Ovary (tissue), 3 donors: ENCODE data around the gene KCNAB1.

Experiments used
- CTCF ChIP-seq, 3 donors: fragments of 450-650 bp in 2 of 3; fragments of 200-600 bp in 1 of 3; IDR thresholded peaks; one replicate each; pipeline versions ENCODE4 v1.5.1 to v1.8.0; 2016 to 2022; ENCODE audit warnings: antibody characterized with exemption in 3 of 3, mild to moderate bottlenecking in 1 of 3
- POLR2A ChIP-seq: fragments of 450-650 bp; IDR thresholded peaks from one replicate; pipeline ENCODE4 v1.6.1; 2017; ENCODE audit warnings: antibody characterized with exemption, mild to moderate bottlenecking, moderate library complexity
- donor health status: DM: no; HTN: no; CAD: no.

GRCh38 chr3:156497326-156497725 lies 376.9 kb downstream of the KCNAB1 start:
- TF ChIP-seq POLR2A (no peak), CTCF (IDR thresholded peaks at IDR 0.05) (no peak)
